ENCODE measurements around the gene PRKCA.
A peak's percentile ranks its signal among the peaks of the same experiment; 100 is the strongest.

PRKCA gene

GRCh38 chr17:66416207-66416940, 114.0 kb downstream of the PRKCA start:
- no peak for DNase-seq

DNA sequence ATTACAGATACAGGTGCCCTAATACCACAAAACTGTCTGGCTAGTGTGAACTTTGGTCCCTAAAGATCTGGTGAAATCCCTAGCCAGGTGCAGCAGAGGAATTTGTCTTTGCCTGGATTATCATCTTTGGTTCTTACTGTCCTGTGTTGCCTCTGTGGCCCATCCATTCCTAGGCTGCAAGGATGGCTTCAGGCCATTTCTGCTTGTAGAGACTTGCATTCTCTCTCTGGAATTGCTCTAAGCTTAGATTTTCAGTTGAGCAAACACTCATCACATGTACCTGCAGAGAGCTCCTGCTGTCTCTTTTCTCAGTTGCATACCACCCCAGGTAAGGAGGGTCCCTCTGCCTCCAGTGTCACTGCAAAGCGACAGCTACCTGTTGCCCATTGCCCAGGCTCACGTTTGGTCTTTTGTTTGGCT, 114.9 kb downstream of the PRKCA start:
- DNase-seq, result no peak

DNA sequence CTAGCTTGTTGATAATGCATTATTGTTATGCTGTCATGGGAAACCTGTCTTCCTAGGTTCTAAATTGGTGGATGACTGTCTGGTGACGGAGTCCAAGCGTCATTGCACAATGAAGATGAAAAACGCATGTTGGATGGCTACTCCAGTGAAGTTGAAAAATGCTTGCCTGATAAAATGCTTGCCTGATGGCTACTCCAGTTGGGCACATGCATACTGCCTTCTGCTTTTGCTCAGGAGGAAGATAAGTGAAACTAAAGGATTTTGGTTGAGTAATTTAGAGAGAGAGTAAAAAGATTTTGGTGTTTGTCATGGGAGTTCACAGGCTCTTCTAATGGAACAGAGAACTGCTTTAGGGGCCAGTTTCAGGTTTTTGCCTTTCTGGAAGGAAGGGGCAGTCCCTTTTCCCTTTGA, 118.6 kb downstream of the PRKCA start:
- DNase-seq, result peak; percentile 59

DNA sequence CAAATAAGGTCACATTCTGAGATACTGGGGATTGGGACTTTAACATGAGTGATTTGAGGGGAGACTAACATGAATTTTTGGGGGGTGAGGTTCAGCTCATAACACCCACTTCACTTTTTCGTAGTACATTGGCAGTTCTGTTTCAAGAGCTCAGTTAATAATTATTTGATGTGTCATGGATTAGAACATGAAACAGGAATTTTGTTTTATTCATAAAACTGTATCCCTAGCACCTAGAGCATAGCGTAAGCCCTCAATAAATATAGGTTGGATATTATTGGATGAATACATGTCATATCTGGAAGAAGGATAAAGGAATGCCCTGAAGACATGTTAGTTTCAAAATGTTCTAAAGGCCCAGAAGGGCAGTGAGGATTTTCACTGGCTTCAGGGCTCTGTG, 119.8 kb downstream of the PRKCA start:
- DNase-seq, result peak; percentile 88

DNA sequence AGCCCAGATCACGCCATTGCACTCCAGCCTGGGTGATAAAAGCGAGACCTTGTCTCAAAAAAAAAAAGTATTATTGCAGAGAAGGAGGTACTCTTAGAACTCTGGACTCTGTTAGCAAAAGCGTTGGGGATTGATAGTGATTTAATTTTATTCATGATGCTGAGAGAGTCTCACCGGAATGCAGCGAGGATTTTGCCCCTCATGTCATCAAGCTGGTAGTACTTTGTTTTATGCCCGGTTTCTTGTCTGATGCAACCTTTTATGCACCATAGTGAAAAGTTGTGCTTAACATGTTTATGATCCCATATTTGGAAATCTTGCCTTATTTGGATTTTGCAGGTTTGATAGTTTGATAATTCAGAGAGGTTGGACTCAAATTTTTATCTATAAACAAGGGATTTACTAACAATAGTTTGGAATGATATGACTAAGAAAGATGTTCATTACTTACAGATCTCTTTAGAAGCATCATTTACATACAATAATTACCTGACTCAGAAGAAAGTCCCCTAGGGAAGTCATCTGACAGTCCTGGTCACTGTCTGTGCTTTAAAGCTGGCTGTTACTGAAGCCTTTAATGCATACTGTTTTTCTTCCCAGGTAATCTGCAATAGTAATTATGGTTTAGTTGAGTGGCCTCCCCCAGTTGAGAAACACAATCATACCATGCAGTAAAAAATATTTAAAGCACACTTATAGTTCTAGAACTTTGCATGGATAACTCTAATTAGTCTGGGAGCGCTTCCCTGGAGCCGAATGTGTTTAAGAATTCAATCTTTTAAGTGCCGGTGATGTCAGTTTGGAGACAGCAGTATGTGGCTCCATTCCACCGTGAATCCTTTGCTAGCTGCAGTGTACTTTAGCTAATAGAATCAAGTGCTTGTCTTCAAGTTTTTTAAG, 120.9 kb downstream of the PRKCA start:
- peak; percentile 50 for DNase-seq

DNA sequence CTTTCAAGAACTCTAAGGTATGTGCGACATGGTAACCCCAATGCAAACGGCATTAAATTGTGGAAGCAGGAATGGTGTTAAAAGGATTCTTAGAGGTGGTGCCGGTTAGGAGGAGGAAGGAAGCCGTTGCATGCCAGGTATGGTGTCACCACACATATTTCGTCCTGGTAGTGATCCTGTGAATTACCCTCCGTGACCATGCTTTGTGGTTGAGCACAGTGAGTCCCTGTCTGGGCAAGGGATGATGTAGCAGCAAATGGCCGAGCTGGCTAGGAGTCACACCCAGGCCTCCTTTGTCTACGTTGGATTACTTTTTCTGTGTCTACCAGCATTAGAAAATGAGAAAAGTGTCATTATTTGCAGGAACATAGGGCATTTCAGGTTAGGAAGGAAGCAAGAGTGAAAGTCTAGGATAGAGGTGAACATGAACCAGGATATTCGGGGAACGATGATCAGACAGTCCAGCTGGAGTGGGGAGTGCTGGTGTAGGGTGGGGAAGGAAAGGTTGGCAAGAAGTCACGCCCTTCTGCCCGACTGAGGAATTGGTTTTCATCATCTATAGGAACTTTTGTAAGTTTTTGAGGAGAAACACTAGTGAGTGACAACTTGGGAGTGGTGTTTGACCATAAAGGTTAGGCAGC, 123.5 kb downstream of the PRKCA start:
- no peak for DNase-seq

GRCh38 chr17:66426397-66427033, 124.1 kb downstream of the PRKCA start:
- DNase-seq, result peak; percentile 41

DNA sequence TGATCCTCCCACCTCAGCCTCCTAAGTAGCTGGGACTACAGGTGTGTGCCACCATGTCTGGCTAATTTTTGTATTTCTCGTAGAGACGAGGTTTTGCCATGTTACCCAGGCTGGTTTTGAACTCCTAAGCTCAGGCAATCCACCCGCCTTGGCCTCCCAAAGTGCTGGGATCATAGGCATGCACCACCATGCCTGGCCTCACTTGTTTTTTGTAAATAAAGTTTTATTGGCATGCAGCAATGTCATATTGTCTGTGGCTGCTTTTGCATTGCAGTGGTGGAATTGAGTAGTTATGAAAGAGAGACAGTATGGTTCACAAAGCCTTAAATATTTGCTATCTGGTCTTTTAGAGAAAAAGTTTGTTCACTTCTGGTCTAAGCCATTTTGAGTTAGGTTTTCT, 124.7 kb downstream of the PRKCA start:
- DNase-seq, result no peak

GRCh38 chr17:66429680-66430079, 127.3 kb downstream of the PRKCA start:
- no peak for DNase-seq

DNA sequence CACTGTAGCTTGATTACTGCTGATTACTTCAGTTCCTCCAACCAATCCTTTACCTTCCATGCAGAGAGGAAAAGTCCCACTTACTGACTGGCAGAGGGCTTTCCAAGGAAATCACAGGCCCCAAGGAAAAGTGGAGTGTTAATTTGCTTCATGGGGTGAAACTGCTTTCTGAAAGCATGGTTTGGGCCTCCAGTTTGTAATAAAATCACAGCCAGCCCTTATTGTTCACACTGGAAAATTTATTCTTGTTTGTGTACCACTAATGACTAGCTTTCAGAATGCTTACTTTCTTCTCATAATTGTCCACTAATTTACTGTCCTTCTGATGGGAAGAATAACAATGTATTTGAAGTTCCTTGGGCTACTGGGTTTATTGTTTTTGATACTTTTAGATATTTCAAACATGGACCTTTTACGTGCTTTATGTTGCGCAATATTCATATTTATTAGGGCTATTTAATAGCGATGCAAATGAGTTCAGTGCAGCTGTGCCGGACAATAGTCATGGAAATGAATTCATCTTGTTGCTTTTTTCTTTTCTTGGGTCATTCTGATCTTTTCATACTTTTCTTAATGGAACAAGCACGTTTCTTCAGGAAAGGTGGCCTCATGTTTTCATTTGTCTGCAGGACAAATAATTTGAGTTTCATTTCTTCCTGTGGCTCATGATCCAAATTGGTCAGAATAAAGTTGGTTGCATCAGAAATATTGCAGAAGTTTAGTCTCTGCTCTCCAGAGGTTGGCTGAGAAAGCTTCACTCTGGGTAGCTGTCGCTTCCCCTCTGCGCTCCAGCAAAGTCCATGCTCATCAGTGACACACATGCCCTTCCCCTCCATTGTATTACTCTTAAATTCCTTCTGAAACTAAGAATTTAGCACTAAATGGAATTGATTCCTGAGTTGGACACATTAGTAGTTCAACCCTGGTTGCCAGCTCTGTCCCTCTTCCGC, 128.7 kb downstream of the PRKCA start:
- peak; percentile 47 for DNase-seq

GRCh38 chr17:66431910-66432309, 129.5 kb downstream of the PRKCA start:
- peak; percentile 85 for DNase-seq

DNA sequence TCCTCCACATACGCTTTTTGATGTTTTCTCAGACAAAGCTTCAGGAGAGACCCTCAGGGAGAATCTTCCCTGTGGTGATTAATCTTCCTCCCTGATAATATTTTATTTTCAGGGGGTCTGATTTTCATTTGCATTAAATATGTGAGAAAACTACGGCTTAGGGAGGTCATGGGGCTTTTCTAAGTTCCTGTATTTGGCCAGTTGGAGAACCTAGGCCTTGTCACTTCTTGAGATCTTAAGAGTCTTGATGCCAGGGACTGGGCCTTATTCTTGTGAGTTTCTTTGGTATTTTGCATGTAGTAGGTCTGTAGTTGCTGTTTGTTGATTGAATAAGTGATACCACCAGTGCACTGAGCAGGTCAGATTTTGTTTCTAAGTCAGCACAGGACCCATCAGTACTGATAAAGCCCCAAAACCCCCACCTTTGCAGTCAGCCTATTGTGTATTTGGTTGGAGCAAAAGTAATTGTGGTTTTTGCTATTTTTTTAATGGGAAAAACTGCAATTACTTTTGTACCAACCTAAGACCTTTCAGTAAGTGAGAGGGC, 130.1 kb downstream of the PRKCA start:
- no peak for DNase-seq

GRCh38 chr17:66432996-66433551, 130.7 kb downstream of the PRKCA start:
- peak; percentile 61 for DNase-seq

- DNase-seq, result no peak
Measured at GRCh38 chr17:66435182-66435581, 132.8 kb downstream of the PRKCA start.

- DNase-seq, result no peak
Measured at GRCh38 chr17:66436631-66437030, 134.2 kb downstream of the PRKCA start.

- no peak for DNase-seq
Measured at GRCh38 chr17:66437476-66438026, 135.1 kb downstream of the PRKCA start.

GRCh38 chr17:66438101-66438500, 135.7 kb downstream of the PRKCA start:
- DNase-seq, result no peak

DNA sequence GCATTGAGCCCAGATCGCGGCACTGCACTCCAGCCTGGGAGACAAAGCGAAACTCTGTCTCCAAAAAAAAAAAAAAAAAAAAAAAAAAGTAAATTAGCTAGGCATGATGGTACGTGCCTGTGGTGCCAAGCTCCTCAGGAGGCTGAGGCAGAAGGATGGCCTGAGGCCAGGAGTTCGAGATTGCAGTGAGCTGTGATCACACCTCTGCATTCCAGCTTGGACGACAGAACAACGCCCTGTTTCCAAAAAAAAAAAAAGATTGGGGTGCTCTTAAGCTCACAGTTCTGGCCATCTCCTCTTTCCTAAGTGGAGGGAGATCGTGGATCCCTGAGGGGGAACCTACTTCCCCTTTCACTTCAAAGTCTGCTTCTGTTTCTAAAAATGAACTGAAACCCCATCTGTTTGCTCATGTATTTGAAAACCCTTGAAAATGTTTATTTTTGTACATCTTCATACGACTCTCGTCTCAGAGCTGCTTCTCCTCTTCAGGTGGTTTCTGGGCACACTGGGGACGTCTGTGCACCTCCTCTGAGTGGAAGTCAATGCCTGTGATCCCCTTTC, 138.8 kb downstream of the PRKCA start:
- no peak for DNase-seq

GRCh38 chr17:66443166-66443565, 140.8 kb downstream of the PRKCA start:
- DNase-seq, result no peak

DNA sequence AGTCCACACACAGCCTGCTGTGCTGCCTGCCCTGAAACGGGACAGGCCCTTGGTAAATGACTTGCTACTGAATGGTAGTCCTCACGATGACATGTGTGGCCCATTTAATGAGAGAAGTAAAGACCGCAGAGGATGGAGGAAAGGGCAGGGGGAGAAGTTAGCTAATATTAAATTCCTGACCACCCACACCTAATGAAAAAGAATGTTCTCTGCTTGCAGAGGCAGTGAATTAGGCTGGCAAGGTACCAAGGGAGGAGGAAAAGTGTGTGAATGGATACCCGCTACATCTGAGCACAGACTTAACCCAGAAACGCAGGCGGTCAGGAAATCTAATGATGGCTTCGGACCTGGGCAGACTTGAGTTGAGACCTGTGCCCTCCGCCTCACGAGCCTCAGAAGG, 141.2 kb downstream of the PRKCA start:
- no peak for DNase-seq

DNA sequence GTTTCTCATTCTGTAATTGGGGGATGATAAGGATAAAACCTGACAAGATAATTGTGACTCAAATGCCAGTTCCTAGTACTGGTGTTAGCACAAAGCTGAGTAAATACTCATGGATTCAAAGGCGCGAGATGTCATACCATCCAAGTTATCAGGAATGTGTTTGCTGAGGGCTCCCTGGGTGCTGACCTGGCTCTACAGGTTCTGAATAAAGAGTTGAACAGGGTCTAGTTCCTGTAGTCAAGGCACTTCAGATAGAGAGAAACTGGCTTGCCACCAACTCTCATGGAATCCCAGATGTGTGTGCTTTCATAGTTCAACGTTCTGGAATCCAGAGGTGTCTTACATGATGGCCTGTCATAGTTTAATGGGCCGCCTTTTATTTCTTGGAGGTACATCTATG, 141.6 kb downstream of the PRKCA start:
- DNase-seq, result no peak

Data from EL (cell line).